ENCODE measurements around the gene CTPS1.

CTPS1 gene

GRCh38 chr1:40951943-40952743 lies 27.4 kb upstream of the CTPS1 start:
- no peak overlapping the region for H3K4me3 ChIP-seq (replicated peaks; ENCODE audit: low read depth, low read length)
- peak; percentile 57 for DNase-seq (ENCODE audit: low read depth)
- TF ChIP-seq CTCF (IDR thresholded peaks at IDR 0.05; ENCODE audit: low read length, missing control alignments), result peak; percentile 84

- TF ChIP-seq CTCF (IDR thresholded peaks at IDR 0.05; ENCODE audit: low read length, missing control alignments), result no peak
- no peak overlapping the region for H3K4me3 ChIP-seq (replicated peaks; ENCODE audit: low read depth, low read length)
- no peak for DNase-seq (ENCODE audit: low read depth)
These were observed 26.7 kb upstream of the CTPS1 start for GRCh38 chr1:40952744-40953315.

GRCh38 chr1:40954626-40955025 lies 24.9 kb upstream of the CTPS1 start:
- H3K4me3 ChIP-seq (replicated peaks; ENCODE audit: low read depth, low read length), result no peak overlapping the region
- TF ChIP-seq CTCF (IDR thresholded peaks at IDR 0.05; ENCODE audit: low read length, missing control alignments), result no peak
- no peak for DNase-seq (ENCODE audit: low read depth)

- H3K4me3 ChIP-seq (replicated peaks; ENCODE audit: low read depth, low read length), result no peak overlapping the region
- no peak for TF ChIP-seq CTCF (IDR thresholded peaks at IDR 0.05; ENCODE audit: low read length, missing control alignments)
- no peak for DNase-seq (ENCODE audit: low read depth)
These were observed 24.2 kb upstream of the CTPS1 start for GRCh38 chr1:40955266-40955665.

- H3K4me3 ChIP-seq (replicated peaks; ENCODE audit: low read depth, low read length), result no peak overlapping the region
- no peak for TF ChIP-seq CTCF (IDR thresholded peaks at IDR 0.05; ENCODE audit: low read length, missing control alignments)
- DNase-seq (ENCODE audit: low read depth), result no peak
These were observed 23.1 kb upstream of the CTPS1 start for GRCh38 chr1:40956407-40956806.

- no peak overlapping the region for H3K4me3 ChIP-seq (replicated peaks; ENCODE audit: low read depth, low read length)
- TF ChIP-seq CTCF (IDR thresholded peaks at IDR 0.05; ENCODE audit: low read length, missing control alignments), result no peak
- no peak for DNase-seq (ENCODE audit: low read depth)
These were observed 21.3 kb upstream of the CTPS1 start for GRCh38 chr1:40958210-40958609.

- no peak for TF ChIP-seq CTCF (IDR thresholded peaks at IDR 0.05; ENCODE audit: low read length, missing control alignments)
- DNase-seq (ENCODE audit: low read depth), result no peak
- no peak overlapping the region for H3K4me3 ChIP-seq (replicated peaks; ENCODE audit: low read depth, low read length)
These were observed 14.0 kb upstream of the CTPS1 start for GRCh38 chr1:40965531-40965930.

Data from fibroblast of pulmonary artery (primary cell).